Pulmonary artery endothelial cell (primary cell): ENCODE results near the gene DGKZ. TPM values are rescaled to one million over a fixed set of nuclear protein-coding genes. Genes with fewer than 3 reads are reported as not detected.
"Not testable (repeated sequence)": the region's sequence is repeated elsewhere in the genome, so short reads cannot be mapped to it uniquely, and the experiment has no call there.

Experiments
- DNase-seq: peaks from one replicate; pipeline ENCODE4 v3.0.0-alpha.2; 2011; ENCODE audit warnings: low read depth, low spot score
- total RNA-seq: library from RNA; depleted of rRNA; stranded (reverse); fragments of >200 nt; gene quantifications from 2 replicates; pipeline ENCODE4 v1.2.3, GENCODE V29; 2014

Gene DGKZ, protein sequence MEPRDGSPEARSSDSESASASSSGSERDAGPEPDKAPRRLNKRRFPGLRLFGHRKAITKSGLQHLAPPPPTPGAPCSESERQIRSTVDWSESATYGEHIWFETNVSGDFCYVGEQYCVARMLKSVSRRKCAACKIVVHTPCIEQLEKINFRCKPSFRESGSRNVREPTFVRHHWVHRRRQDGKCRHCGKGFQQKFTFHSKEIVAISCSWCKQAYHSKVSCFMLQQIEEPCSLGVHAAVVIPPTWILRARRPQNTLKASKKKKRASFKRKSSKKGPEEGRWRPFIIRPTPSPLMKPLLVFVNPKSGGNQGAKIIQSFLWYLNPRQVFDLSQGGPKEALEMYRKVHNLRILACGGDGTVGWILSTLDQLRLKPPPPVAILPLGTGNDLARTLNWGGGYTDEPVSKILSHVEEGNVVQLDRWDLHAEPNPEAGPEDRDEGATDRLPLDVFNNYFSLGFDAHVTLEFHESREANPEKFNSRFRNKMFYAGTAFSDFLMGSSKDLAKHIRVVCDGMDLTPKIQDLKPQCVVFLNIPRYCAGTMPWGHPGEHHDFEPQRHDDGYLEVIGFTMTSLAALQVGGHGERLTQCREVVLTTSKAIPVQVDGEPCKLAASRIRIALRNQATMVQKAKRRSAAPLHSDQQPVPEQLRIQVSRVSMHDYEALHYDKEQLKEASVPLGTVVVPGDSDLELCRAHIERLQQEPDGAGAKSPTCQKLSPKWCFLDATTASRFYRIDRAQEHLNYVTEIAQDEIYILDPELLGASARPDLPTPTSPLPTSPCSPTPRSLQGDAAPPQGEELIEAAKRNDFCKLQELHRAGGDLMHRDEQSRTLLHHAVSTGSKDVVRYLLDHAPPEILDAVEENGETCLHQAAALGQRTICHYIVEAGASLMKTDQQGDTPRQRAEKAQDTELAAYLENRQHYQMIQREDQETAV
- total RNA-seq: 61.8 and 63.3 TPM in 2 replicates

DNA sequence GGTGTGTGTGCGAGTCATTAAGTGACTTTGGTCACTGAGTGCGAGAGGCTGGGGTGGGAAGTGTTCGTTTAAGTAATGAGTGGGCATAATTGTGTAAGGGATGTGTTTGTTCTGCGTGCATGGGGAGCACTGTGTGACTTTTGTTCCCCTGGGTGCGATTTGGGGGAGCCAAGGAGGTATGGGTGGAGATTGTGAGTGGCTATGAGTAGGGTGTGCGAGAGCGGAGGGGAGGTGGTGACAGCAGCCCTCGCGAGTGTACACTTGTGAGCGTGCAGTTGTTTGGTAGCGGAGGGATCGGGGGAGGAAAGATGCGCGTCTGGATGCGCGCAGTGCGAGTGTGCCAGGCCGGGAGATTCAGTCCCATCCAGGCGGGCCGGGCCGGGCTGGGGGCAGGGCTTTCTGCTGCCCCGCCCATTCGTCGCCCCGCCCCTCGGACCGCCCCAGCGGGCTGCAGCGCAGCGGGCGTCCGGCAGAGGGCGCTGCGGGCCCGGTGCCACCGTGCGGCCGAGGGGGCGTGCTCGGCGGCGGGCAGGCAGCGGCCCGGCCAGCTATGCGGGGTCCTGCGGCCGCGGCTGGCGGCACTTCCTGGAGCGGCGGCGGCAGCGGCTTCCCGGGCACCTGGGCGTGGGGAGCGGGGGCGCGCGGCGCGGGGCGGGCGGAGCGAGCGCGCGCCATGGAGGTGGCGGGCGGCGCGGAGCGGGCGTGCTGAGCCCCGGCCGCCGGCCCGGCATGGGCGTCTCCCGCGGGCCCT is at the start of gene DGKZ:
DGKZ (plus strand) TSS at position 578 of the 751 bp plus-strand sequence. CDS start 197 bp downstream, outside the sequence.
- DNase-seq: peak; percentile 24

GRCh38 chr11:46298699-46299433 is 48.4 kb upstream of the DGKZ start:
- DNase-seq: no peak

- DNase-seq: no peak
Measured at GRCh38 chr11:46299451-46299961, 47.8 kb upstream of the DGKZ start.

GRCh38 chr11:46300270-46300669 is 47.0 kb upstream of the DGKZ start:
- no peak for DNase-seq

DNA sequence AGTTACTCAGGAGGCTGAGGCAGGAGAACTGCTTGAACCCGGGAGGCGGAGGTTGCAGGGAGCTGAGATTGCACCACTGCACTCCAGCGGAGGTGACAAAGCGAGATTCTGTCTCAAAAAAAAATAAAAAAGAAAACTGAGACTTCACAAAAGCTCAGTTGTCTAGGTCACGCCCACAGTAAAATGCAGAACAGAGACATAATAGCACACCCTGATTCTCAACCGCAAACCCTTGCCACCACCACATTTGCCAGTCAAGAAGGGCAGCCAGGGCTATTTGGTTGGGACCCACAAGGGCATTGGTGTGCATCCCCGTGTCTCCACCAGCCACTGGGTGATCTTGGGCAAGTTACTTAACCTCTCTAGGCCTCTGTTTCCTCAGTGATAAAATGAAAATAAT is 44.4 kb upstream of the DGKZ start:
- DNase-seq: no peak

- DNase-seq: not testable (repeated sequence)
Measured at GRCh38 chr11:46304036-46304435, 43.2 kb upstream of the DGKZ start.

DNA sequence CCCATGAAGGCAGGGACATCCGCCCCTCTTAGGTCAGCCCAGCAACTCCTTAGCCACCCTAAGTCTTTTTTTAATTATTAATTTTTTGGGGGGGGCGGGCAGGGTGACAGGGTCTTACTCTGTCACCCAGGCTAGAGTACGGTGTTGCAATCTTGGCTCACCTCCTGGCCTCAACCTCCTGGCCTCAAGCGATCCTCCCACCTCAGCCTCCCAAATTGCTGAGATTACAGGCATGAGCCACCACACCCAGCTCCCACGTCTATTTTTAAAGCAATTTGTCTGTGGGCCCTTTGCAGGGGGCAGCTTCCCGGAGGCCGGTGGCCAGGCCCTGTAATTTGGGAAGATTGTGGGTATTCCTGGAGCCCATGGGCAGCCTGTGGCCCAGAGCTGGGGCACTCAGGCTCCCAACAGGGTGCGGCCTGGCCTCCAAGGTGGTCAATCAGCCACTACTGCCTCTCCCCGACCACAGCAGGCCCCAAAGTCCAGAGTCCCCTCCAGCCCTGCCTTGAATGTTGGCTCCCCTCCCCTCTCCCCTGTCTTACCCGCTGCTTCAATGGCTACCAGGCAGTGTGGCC is 42.6 kb upstream of the DGKZ start:
- no peak for DNase-seq

GRCh38 chr11:46305295-46305694 is 42.0 kb upstream of the DGKZ start:
- DNase-seq: no peak

- DNase-seq: no peak
Measured at GRCh38 chr11:46306296-46306853, 40.9 kb upstream of the DGKZ start.

DNA sequence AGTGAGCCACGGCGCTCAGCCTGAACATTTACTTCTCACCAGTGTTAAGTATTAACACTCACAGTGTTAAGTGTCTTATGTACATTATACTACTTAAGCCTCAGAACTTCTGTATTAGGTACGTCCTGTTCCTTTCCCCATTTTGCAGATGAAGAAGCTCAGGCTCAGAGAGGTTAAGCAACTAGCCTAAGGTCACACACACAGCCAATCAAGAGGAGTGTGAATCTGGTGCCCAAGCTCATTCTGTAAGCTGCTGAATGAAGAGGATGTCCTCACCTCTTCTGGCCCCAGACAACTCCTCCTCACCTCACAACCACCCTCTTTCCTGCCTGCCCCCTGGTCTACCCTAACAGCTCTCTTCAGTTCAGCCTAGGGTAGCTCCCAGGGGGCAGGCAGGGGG is 39.9 kb upstream of the DGKZ start:
- DNase-seq: no peak

DNA sequence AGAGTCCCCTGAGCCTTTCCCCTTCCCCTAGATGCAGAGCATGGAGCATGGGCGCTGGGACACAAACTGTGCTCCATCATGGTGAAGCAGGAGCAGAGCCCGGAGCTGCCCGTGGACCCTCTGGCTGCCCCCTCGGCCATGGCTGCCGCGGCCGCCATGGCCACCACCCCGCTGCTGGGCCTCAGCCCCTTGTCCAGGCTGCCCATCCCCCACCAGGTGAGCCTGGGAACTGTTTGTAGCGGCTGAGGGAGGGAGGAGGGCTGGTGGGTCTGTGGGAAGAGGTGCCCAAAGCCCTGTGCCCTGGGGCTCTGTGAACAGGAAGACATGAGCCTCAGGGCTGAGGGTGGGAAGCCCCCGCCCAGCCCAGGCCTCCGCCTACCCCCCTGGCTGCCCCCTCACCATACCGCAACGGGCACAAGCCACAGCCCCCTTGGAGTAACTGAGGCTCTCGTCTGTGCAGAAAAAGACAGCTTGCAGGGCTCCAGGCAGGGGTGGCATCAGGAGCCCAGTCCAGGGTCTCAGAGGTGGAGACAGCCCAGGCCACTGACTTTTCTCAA is 39.4 kb upstream of the DGKZ start:
- no peak for DNase-seq

- no peak for DNase-seq
Measured at GRCh38 chr11:46308631-46309419, 38.4 kb upstream of the DGKZ start.

- DNase-seq: no peak
Measured at GRCh38 chr11:46309814-46310259, 37.4 kb upstream of the DGKZ start.

- DNase-seq: peak; percentile 33
Measured at GRCh38 chr11:46315033-46315738, 32.1 kb upstream of the DGKZ start.

GRCh38 chr11:46315783-46316563 is 31.3 kb upstream of the DGKZ start:
- no peak for DNase-seq

GRCh38 chr11:46319074-46319453 is 28.2 kb upstream of the DGKZ start:
- DNase-seq: no peak

DNA sequence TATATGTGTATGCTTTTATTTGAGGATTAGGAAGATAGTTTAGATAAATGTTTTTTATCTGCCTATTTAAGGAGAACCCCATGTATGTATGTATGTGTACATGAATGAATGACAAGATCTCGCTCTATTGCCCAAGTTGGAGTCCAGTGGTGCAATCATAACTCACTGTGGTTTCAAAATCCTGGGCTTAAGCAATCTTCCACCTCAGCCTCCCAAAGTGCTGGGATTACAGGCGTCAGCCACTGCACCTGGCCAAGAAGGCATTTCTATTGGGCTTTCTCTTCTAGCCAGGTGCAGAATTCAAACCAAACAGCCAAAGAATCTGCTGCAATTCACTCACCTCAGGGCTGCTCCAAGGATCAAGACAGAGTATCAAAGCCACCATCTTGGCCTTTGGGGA is 25.5 kb upstream of the DGKZ start:
- no peak for DNase-seq
